HG03060 (cell line): Measurements from ENCODE around the gene HSPA5.
"Not testable (repeated sequence)": the region's sequence is repeated elsewhere in the genome, so short reads cannot be mapped to it uniquely, and the experiment has no call there.

Experiments
- ATAC-seq: cut with Tn5 transposase; IDR thresholded peaks from one replicate; pipeline ENCODE4 v1.9.1; 2021; ENCODE audit warnings: low read depth, moderate number of reproducible peaks; ENCODE audit not compliant: unreplicated experiment

Gene HSPA5

DNA sequence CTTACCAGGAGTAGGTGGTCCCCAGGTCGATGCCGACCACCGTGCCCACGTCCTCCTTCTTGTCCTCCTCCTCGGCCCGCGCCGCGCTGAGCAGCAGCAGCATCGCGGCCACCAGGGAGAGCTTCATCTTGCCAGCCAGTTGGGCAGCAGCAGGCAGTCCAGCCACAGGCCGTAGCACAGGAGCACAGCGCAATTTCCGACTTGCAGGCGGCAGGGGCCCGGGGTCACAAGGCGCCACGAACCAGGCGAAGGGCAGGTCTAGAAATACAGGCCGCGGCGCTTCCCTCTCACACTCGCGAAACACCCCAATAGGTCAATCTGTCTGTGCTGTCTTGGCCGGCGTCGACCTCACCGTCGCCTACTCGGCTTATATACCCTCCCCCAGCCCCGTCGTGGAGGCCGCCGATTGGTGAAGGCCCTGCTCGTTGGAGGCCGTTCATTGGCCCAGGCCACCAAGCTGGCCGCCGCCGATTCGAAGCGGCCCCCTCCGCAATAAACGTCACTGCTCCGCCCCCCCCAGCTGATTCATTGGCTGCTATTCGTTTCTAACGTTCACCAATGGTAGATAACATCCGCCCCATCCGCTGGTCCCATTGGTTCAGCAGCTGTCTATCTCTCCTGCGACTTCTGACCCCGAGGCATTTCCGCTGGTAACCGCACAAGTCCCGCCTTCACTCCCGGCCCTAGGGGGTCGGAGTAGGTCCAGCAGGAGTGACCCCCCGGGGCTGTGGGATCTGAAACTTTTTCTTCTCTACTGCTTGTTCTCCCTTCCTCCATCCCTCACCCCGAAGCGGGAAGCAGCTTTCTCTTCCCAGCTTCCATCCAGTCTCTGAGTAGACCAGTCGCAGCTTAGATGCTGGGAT, at the start of gene HSPA5:
Gene HSPA5, minus strand, starts transcription at position 344 of the 863 bp plus-strand sequence. Its CDS starts 217 bp downstream, at position 127.
- ATAC-seq, result peak; percentile 83

DNA sequence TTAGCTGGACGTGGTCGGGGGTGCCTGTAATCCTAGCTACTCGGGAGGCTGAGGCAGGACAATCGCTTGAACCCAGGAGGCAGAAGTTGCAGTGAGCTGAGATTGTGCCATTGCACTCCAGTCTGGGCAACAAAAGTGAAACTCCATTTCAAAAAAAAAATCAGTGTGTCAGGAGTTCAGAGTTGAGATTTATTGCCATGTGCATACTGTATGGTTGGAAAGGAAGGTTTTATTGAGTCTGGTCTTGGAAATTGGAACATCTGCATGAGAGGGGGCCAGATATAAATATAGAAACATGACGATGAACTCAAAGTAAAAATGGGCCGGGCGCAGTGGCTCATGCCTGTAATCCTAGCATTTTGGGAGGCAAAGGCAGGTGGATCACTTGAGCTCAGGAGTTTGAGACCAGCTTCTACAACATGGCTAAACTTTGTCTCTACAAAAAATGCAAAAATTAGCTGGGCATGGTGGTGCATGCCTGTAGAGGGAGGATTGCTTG, 45.8 kb upstream of the HSPA5 start:
- ATAC-seq, result not testable (repeated sequence)

DNA sequence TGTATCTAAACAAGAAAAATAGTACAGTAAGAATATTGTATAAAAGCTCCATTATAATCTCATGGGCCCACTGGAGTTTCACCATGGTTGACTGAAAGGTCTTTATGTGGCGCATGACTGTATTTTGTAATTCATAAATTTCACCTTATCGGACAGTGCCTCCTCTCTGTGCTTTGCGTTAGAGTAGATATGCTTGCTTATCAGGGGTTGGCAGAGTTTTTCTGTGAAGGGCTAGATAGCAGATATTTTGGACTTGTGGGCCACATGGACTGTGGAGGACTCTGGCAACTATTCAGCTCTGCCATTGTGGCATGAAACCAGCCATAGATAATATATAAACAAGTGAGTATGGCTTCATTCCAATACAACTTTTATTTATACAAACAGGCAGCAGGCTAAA, 43.7 kb upstream of the HSPA5 start:
- ATAC-seq, result no peak

DNA sequence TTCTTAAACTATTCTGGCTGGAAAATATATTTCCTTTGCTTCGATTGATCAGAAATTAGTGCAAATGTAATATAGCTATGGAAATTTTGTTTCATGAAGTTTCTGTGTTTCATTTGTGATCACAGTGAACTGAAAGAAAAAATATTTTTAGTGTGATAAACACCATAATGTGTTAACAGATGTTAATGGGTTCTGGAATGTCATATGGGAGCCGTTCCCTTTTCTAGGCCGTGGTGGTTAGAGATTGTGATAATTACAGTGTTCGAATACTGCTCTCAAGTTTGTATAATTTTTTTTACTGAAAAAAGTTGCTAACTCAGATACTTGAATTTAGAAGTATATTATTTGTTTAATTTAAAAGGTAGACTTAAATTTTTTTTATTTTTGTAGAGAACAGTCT, 39.8 kb upstream of the HSPA5 start:
- ATAC-seq, result no peak

DNA sequence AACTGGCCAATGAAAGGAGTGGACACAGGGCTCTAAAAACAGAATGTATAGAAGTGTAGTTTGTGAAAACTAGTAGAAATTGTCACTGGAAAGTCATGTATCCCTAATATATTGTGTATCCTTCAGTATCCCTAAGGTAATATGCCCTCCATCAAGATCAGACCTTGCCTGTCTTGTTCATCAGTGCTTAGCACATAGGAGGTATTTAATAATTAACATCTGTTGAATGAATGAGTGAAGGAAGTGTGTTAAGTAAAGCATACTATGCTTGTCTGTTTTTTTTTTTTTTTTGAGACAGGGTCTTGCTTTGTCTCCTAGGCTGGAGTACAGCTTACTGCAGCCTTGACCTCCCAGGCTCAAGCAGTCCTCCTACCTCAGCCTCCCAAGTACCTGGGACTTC, 36.3 kb upstream of the HSPA5 start:
- ATAC-seq, result no peak

DNA sequence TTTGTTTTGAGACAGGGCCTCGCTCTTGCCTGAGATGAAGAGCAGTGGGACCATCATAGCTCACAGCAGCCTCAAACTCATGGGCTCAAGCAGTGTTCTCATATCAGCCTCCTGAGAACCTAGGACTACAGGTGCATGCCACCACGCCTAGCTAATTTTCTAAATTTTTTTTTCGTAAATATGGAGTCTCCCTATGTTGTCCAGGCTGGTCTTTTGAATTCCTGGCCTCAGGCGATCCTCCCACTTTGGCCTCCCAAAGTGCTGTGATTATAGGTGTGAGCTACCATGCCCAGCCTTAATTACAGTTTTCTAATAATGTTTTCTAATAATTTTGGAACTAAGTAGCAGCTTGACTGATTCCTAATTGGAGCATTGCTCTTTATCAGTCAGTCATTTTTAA, 35.6 kb upstream of the HSPA5 start:
- no peak for ATAC-seq

DNA sequence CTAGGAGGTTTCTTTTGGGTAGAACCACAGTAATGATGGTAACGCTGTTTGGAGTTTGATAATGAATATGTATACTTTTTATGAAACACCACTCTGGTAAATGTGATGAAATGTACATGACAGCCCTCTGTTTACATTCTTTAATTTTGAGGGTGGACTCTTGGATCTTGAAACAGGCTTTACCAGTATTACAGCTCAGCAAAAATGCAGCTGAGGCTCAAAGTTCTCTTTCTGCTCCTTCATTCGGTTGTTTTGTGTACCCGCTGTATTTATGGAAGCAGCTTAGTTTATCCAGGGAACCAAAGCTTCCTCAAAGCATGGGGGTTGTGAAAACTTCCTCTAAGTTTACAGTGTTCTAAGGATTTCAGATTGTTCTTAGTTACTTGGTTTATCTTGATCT, 31.6 kb upstream of the HSPA5 start:
- ATAC-seq, result no peak

DNA sequence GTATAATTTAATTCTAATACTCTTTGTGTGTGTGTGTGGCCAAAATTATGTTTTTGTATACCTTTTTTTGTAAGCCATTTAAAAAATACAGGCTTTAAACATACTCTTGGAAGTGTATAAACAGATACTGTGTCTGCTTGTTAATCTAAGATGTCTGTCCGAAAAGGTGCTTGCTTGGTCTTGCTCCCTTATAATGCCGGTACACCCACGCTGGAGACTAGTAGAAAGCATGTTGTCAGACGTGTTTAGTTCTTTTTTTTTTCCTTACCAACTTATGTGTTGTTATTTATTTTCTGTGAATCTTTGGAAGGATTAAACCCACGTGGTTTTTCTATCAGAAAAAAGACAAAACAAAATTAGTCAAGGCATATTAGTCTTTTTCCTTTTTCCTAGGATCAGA, 29.9 kb upstream of the HSPA5 start:
- no peak for ATAC-seq

DNA sequence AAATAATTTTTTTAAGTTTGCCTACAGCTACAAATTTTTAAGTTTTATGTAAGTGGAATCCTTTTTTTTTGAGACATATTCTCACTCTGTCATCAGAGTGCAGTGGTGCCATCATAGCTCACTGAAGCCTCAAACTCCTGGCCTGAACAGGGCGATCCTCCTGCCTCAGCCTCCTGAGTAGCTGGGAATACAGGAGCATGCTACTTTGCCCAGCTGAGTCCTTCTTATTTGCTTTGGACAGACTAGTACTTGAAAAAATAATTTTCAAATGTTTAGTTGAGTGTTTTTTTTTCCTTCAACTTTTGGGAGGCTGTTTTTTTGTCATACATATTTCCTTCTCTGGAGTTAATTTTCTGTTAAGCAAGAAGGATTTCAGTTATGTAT, 27.9 kb upstream of the HSPA5 start:
- no peak for ATAC-seq

DNA sequence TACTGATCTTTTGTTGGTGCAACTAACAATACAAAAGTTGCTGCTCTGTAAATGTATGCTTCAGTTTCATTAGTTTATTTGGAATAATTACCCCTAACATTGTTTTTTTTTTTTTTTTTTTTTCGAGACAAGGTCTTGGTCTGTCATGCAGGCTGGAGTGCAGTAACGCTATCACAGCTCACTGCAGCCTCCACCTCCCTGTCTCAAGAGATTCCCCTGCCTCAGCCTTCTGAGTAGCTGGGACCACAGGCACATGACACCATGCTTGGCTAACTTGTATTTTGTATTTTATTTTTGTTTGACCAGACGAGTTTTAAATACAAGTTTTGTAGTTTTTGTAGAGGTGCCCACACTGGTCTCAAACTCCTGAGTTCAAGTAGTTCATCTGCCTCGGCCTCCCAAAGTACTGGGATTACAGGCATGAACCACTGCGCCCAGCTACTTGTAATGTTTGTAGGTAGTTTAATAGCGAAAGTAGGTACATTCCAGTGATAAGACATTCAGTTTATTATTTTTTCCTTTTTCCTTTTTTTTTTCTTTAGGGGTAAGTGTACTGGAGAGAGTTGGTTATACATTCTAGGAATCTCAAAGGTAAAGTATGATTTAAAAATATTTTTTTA, 27.4 kb upstream of the HSPA5 start:
- ATAC-seq, result no peak

DNA sequence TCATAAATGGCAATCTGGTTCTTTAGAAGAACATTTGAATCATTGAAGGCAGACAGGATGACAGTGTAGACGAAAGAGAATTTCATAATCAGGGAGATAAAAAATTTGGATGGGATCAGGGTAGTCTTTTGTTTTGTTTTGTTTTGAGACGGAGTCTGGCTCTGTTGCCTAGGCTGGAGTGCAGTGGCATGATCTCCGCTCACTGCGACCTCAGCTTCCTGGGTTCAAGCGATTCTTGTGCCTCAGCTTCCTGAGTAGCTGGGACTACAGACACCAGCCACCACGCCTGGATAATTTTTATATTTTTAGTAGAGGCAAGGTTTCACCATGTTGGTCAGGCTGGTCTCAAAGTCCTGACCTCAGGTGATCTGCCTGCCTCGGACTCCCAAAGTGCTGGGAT, 22.9 kb upstream of the HSPA5 start:
- ATAC-seq, result not testable (repeated sequence)

DNA sequence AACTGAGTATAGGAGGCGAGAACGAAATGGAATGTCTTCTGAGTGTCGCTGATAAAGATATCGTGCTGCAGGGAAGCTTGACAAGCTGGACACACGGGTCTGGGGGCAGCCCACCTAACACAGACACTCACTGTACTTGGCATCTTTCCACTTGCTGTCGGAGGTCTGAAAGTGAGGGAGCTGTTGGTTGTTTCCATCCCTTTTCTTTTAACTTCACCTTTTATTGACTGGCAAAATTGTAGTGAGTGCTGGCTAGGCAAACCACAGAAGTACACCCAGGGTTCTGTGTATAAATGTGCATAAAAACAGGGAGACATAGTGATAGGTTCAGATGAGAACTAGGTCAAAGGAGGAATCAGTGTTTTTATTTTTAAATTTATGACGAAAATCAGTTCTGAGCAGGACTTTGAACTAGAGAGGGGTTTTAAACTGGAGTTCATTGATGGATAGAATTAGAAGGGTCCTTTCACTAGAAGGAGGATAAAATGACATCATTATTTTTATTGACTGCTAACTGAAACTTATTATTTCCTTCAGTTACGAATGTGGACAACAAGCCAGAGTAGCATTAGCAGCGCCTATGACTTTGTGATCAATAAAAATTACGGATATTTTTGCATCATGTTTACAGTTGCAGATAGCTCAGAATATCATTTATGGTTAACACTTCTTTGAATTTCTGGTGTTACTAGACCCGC, 21.3 kb upstream of the HSPA5 start:
- ATAC-seq, result no peak

DNA sequence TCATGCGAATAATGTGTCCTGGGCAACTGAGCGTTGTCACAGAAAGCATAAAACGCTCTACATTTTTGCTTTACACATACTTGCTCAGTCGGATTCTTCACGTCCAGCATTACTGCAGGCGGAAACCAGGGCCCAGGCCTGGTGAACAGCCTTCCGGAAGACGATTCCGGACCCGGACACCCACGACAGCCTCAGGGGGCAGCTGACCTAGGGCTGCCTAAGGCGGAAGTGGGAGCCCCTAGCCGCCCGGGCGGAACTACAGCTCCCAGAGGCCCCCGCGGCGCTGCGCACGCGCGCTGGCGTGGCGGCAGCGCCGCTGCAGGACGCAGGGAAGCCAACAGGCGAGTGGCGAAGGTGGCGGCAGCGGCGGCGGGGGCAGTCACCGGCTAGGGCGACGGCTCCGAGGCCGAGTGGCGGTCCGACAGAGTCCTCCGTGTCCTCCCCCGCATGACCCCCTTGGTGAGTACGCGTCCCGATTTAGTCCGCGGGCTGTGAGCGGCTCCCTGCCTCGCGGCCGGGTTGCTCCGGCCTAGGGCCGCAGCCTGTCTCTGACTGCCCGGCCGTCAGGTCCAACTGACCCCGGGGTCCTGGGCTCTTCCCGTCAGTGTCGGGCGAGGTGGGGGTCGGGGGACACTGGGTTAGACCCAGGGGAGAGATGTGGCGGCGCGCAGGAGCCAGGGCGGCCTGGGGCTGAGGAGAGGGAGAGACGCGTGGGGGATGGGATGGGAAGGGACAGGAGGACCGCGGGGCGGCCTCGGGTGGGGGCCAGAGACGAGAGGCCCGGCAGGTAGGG, 20.6 kb upstream of the HSPA5 start, which contains the start of gene GAPVD1:
Gene GAPVD1, plus strand, starts transcription at position 326 of the 793 bp plus-strand sequence. CDS start 37,096 bp downstream, outside the sequence.
- peak; percentile 64 for ATAC-seq

DNA sequence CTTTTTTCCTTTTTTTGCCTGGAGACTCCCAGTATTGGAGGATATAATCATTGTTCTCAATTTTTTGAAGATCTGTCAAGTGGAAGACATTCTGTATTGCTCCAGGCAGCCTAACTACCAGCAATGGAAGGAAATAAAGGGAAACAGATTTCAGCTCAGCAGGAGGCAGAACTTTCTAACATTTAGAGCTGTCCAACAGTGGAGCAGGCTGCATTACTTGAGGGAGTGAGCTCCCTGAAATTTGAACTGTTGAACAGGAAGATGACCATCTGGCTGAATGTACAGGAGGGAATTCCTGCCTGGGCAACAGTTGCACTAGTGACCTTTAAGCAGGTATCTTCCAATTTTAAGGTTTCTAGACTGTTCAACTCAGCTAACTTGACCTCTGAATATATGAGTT, 19.4 kb upstream of the HSPA5 start:
- ATAC-seq, result no peak

DNA sequence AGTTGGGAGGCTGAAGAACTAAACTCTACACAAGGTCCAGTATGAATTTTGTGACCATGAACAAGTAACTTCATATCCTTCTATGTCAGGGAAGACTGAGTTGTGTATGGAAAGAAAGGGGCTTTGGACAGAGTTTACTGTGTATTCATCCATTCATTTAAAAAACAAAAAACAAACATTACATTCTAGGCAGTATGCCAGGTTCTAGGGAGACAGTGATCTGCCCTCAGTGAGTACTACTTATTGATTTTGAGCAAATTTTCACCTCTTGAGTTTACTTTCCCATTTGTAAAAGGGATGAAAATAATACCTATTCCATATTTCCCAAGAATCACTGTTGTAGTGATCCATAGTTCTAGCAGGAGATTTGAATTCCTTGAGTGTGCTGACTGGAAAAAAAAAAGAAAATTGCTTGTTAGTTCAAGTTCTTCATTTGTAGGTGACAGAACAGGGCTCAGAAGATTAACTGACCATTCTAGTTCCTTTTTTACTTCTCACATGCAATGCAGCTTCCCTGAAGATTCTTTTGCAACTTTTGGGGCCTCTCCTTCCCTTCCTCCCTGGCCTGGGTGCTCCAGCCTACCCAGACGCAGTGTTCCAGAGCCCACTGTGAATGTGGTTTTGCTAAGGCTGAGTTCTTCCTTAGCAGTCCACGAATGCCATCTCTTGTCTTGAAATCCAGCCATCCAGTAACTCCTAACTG, 17.8 kb upstream of the HSPA5 start:
- ATAC-seq, result no peak

DNA sequence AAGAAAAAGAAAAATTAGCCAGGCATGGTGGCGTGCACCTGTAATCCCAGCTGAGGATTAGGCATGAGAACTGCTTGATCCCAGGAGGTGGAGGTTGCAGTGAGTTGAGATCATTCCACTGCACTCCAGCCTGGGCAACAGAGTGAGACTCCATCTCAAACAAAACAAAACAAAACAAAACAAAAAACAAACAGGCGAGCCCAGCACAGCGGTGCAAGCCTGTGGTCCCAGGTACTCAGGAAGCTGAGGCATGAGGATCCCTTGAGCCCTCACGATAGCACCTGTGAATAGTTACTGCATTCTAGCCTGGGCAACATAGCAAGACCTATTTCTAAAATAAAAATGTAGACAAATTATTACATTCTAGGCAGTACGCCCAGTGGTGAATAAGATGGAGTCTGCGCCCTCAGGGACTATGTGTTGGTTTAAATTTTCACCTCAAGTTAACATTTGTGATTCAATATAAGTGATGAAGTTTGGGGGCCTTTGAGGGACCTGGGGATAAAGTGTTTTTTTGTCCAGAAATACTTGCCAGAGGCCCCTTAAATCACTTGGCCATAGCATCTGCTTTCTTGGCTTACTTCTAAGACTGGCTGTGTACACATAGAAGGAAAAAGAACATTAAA, 17.1 kb upstream of the HSPA5 start:
- no peak for ATAC-seq

DNA sequence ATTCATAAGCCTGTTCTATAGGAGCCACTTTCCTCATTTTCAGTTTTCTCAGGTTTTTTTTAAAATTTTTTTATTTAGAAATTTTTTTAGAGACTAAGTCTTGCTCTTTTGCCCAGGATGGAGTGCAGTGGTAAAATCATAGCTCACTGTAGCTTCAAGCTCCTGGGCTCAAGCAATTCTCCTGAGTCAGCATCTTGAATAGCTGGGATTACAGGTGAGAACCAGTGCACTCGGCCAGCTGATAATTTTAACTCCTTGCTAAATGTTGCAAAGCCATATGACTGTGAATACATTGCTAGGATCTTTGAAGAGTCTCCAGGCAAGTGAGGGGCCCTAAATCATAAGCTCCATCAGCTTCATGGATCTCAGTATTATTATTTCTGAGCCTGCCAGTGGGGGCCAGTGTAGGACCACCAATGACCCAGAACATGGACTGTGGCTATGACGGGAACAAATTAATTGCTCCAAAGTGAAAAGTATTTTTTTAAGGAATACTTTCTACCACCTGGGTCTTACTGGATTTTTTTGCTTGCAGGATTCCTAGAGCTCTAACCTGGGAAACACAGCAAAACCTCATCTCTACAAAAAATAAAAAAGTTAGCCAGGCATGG, 14.7 kb upstream of the HSPA5 start:
- ATAC-seq, result no peak

DNA sequence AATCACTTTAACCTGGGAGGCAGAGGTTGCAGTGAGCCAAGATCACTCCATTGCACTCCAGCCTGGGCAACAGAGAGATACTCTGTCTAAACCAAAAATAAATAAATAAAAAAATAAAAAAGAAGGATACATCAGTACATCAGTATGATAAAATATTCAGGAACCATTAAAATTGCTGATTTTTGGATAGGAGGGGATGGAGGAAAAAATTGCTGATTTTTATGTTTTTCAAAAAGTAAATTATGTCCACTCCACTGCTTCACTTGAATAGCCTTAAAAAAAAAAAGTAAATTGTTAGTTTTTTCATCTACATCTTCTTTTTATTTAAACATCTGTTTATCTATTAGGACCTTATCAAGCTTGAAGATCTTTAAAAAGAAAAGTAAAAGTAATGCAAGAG, 13.1 kb upstream of the HSPA5 start:
- ATAC-seq, result no peak

DNA sequence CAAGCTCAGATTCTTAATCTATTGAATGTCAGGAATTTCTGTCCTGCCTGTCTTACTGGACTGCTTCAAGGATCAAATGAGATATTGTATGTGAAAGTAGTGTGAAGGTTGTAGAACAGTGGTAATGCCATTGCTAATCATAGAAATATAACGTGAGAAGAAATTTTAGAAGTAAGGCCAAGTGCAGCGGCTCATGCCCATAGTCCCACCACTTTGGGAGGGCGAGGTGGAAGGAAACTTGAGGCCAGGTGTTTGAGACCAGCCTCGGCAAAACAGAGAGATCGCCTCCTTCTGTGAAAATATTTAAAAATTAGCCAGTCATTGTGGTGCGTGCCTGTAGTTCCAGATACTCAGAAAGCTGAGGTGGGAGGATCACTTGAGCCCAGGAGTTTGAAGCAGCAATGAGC, 5.1 kb upstream of the HSPA5 start:
- no peak for ATAC-seq
